ENCODE data around the gene CDCA8.

GRCh38 chr1:37655274-37655673, 37.0 kb upstream of the CDCA8 start:
- TF ChIP-seq EP300 (IDR thresholded peaks at IDR 0.05; ENCODE audit: borderline replicate concordance in 1 of 2, low read depth in 2 of 2, low read length in 2 of 2) (no peak), CHD7 (IDR thresholded peaks at IDR 0.05; ENCODE audit: insufficient replicate concordance, low read length) (no peak), EZH2 (IDR thresholded peaks at IDR 0.05; ENCODE audit: low read depth, low read length, severe bottlenecking) (no peak), ZNF274 (IDR thresholded peaks at IDR 0.05; ENCODE audit: borderline replicate concordance, extremely low read depth, low read length) (no peak), KDM1A (IDR thresholded peaks at IDR 0.05; ENCODE audit: borderline replicate concordance, low read length) (no peak), POU5F1 (IDR thresholded peaks at IDR 0.05; ENCODE audit: low read depth, low read length) (no peak)
- TF ChIP-seq, protein P1, sequence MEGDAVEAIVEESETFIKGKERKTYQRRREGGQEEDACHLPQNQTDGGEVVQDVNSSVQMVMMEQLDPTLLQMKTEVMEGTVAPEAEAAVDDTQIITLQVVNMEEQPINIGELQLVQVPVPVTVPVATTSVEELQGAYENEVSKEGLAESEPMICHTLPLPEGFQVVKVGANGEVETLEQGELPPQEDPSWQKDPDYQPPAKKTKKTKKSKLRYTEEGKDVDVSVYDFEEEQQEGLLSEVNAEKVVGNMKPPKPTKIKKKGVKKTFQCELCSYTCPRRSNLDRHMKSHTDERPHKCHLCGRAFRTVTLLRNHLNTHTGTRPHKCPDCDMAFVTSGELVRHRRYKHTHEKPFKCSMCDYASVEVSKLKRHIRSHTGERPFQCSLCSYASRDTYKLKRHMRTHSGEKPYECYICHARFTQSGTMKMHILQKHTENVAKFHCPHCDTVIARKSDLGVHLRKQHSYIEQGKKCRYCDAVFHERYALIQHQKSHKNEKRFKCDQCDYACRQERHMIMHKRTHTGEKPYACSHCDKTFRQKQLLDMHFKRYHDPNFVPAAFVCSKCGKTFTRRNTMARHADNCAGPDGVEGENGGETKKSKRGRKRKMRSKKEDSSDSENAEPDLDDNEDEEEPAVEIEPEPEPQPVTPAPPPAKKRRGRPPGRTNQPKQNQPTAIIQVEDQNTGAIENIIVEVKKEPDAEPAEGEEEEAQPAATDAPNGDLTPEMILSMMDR (IDR thresholded peaks at IDR 0.05; ENCODE audit: control extremely low read depth in 1 of 3, insufficient read depth in 1 of 3, low read depth in 1 of 3, low read length in 3 of 3): peak in 1 of 3 experiments; percentile 3; a peak in 1 of 4 replicates

Measured in H1 (cell line).